T-helper 2 cell (primary cell): ENCODE results near the gene BROX.
"Not testable (repeated sequence)": the region's sequence is repeated elsewhere in the genome, so short reads cannot be mapped to it uniquely, and the experiment has no call there.

Source experiments
- DNase-seq, 5 experiments: peaks; one replicate each; pipeline versions ENCODE4 v3.0.0 to v3.0.0-alpha.2; 2012 to 2022
- total RNA-seq, 2 donors: gene quantifications; one replicate each; lab custom pipeline; 2026; lab: John Stamatoyannopoulos, UW

The BROX gene
- 50.2 to 84.2 reads per million in 2 donors for total RNA-seq

- peak; percentile 89 to 94 (median 92) for DNase-seq
Measured at GRCh38 chr1:222712253-222713090, at the start of gene BROX, which contains the start of gene AIDA. Gene BROX (plus strand): TSS chr1:222712564. CDS start chr1:222715700, 3,136 bp downstream. Gene AIDA (minus strand): TSS chr1:222712491. CDS start chr1:222712317, 174 bp downstream.

GRCh38 chr1:222663431-222663934 lies 48.9 kb upstream of the BROX start:
- no peak for DNase-seq

- DNase-seq: no peak
Measured at GRCh38 chr1:222665964-222666363, 46.4 kb upstream of the BROX start.

GRCh38 chr1:222668184-222668583 lies 44.2 kb upstream of the BROX start:
- not testable (repeated sequence) for DNase-seq

- not testable (repeated sequence) for DNase-seq
Measured at GRCh38 chr1:222669107-222669506, 43.3 kb upstream of the BROX start.

- no peak for DNase-seq
Measured at GRCh38 chr1:222670110-222670509, 42.3 kb upstream of the BROX start.

GRCh38 chr1:222680080-222680479 lies 32.3 kb upstream of the BROX start:
- no peak for DNase-seq

GRCh38 chr1:222691016-222691415 lies 21.3 kb upstream of the BROX start:
- DNase-seq: no peak

- DNase-seq: no peak
Measured at GRCh38 chr1:222694927-222695326, 17.4 kb upstream of the BROX start.

GRCh38 chr1:222696741-222697140 lies 15.6 kb upstream of the BROX start:
- DNase-seq: no peak

- DNase-seq: no peak
Measured at GRCh38 chr1:222697203-222697602, 15.2 kb upstream of the BROX start.

GRCh38 chr1:222697826-222698225 lies 14.5 kb upstream of the BROX start:
- no peak for DNase-seq

- no peak for DNase-seq
Measured at GRCh38 chr1:222702210-222702609, 10.2 kb upstream of the BROX start.

GRCh38 chr1:222704260-222704659 lies 8.1 kb upstream of the BROX start:
- no peak for DNase-seq

- no peak for DNase-seq
Measured at GRCh38 chr1:222706815-222707214, 5.5 kb upstream of the BROX start.

- no peak for DNase-seq
Measured at GRCh38 chr1:222709700-222710153, 2.6 kb upstream of the BROX start.

GRCh38 chr1:222711319-222712252 lies 778 bp upstream of the BROX start:
- peak; percentile 18 to 78 (median 51) for DNase-seq

GRCh38 chr1:222713091-222713961 lies 962 bp downstream of the BROX start:
- peak; percentile 80 to 97 (median 87) for DNase-seq

GRCh38 chr1:222716393-222716792 lies 4.0 kb downstream of the BROX start:
- DNase-seq: no peak

- no peak for DNase-seq
Measured at GRCh38 chr1:222728746-222729145, 16.4 kb downstream of the BROX start.

GRCh38 chr1:222730866-222731265 lies 18.5 kb downstream of the BROX start:
- DNase-seq: no peak
